Measurements from ENCODE around the gene PLAC9. TPM values are rescaled to one million over a fixed set of nuclear protein-coding genes. Genes with fewer than 3 reads are reported as not detected.
A peak's percentile ranks its signal among the peaks of the same experiment; 100 is the strongest.

PLAC9 gene
- total and polyA plus RNA-seq, 2 donors (not counting 1 experiment from before 2014, with no cell fraction given): 16.7 to 40.4 TPM

DNA sequence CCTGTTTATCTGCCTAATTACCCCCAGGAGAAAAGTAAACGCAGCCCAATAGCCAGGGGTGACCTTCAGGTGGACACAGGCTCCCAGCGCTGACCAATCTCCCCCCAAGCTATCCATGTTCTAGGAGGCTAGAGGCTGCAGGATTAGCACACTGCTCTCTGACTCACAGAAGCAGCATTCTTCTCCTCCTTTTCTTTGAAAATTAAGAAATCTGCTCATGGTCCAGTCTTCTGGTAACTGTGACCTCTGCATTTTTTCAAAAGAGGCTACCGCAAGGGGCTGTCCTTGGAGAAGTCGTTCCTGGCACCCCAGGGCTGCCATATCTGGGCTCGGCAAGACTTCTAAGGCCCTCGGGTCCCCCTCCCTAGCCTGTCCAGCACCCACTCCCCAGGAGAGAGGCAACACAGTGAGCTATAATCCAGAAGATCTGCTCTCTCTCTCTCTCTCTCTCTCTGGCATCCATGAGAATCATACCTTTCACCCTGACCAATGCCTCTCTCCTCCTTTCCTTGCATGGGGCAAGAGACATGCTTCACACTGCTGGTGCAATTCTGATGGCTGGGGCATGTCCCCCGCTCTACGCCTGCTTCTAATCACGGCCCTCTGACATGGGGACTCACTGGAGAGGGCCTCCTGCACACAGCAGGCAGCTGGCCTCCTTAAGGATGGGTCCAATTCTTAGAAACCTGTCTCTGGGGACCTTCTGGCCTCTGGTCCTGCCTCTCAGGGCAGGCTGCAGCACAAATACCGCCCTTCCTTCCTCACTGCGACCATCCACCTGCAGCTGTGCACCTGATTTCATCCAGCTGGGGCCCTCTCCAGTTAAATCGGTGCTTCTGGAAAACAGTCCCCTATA, 45.5 kb downstream of the PLAC9 start:
- no peak for TF ChIP-seq CTCF (conservative IDR thresholded peaks at IDR 0.05 in 1 of 2, IDR thresholded peaks at IDR 0.05 in 1 of 2; ENCODE audit: low read depth in 1 of 2, low read length in 2 of 2)
- no peak for TF ChIP-seq EZH2 (IDR thresholded peaks at IDR 0.05; ENCODE audit: low read length, missing control alignments)
- Histone ChIP-seq H3K79me2 (ENCODE audit: control insufficient read depth, insufficient read depth, low read length) (peaks cover 93% of the 10 kb centered on the region), H2AFZ (ENCODE audit: low read length) (no peak overlapping the region), H3K4me3 (replicated peaks in 1 of 4; ENCODE audit: control extremely low read depth in 1 of 4, insufficient read depth in 1 of 4, low read depth in 3 of 4, low read length in 4 of 4) (no peak overlapping the region), H3K9me3 (ENCODE audit: control insufficient read depth, insufficient read depth, low read depth, low read length) (no peaks in the 10 kb centered on the region), H3K27me3 (ENCODE audit: control insufficient read depth, insufficient read depth, low read length) (no peaks in the 10 kb centered on the region), H3K27ac (ENCODE audit: insufficient read depth, low read length) (peak overlapping the region; percentile 1), H3K36me3 (ENCODE audit: control insufficient read depth, insufficient read depth, low read length) (peaks cover 15% of the 10 kb centered on the region), H3K9ac (ENCODE audit: insufficient read depth, low read length) (no peak overlapping the region), H4K20me1 (ENCODE audit: control insufficient read depth, extremely low read depth, insufficient read depth, low read length) (peaks cover 6% of the 10 kb centered on the region), H3K4me1 (ENCODE audit: control insufficient read depth, extremely low read depth, insufficient read depth, low read length) (peaks cover 21% of the 10 kb centered on the region), H3K4me2 (ENCODE audit: extremely low read depth, insufficient read depth, low read length) (peak overlapping the region; percentile 13)
- DNase-seq (ENCODE audit: low read depth in 2 of 2): peak; percentile 58 to 71

DNA sequence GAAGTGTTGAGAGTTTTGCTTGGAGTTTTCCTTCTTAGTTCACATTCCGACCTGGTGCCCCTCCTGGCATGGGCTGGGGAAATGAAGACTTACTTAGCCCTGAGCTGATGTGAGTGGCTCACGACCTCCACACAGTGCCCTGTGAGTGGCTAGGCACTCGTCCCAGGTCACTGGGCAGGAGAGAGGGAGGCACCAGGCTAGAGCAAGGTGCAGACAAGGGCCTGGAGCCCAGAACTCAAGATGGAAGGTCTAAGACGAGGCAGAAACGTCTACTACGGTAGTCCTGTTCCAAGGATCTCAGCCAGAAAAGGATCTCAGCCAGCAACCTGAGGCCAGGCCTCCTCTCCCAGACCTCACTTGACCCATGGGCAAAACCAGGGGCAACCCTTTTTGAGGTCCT, 50.5 kb downstream of the PLAC9 start:
- Histone ChIP-seq H3K36me3 (ENCODE audit: control insufficient read depth, insufficient read depth, low read length) (peaks cover 18% of the 10 kb centered on the region), H3K27me3 (ENCODE audit: control insufficient read depth, insufficient read depth, low read length) (no peaks in the 10 kb centered on the region), H3K27ac (ENCODE audit: insufficient read depth, low read length) (no peak overlapping the region), H4K20me1 (ENCODE audit: control insufficient read depth, extremely low read depth, insufficient read depth, low read length) (peaks cover 13% of the 10 kb centered on the region), H3K4me3 (replicated peaks in 1 of 4; ENCODE audit: control extremely low read depth in 1 of 4, insufficient read depth in 1 of 4, low read depth in 3 of 4, low read length in 4 of 4) (no peak overlapping the region), H3K9ac (ENCODE audit: insufficient read depth, low read length) (no peak overlapping the region), H3K79me2 (ENCODE audit: control insufficient read depth, insufficient read depth, low read length) (peaks cover 100% of the 10 kb centered on the region), H3K4me2 (ENCODE audit: extremely low read depth, insufficient read depth, low read length) (no peak overlapping the region), H3K4me1 (ENCODE audit: control insufficient read depth, extremely low read depth, insufficient read depth, low read length) (peaks cover 23% of the 10 kb centered on the region), H2AFZ (ENCODE audit: low read length) (no peak overlapping the region), H3K9me3 (ENCODE audit: control insufficient read depth, insufficient read depth, low read depth, low read length) (no peaks in the 10 kb centered on the region)
- TF ChIP-seq CTCF (conservative IDR thresholded peaks at IDR 0.05 in 1 of 2, IDR thresholded peaks at IDR 0.05 in 1 of 2; ENCODE audit: low read depth in 1 of 2, low read length in 2 of 2): no peak
- no peak for TF ChIP-seq EZH2 (IDR thresholded peaks at IDR 0.05; ENCODE audit: low read length, missing control alignments)
- DNase-seq (ENCODE audit: low read depth in 2 of 2): no peak

GRCh38 chr10:80183436-80183835, 50.9 kb downstream of the PLAC9 start:
- no peak overlapping the region for H2AFZ ChIP-seq (ENCODE audit: low read length)
- no peak overlapping the region for H3K27ac ChIP-seq (ENCODE audit: insufficient read depth, low read length)
- H3K79me2 ChIP-seq (ENCODE audit: control insufficient read depth, insufficient read depth, low read length): peaks cover 100% of the 10 kb centered on the region
- DNase-seq (ENCODE audit: low read depth in 2 of 2): no peak
- no peak overlapping the region for H3K4me2 ChIP-seq (ENCODE audit: extremely low read depth, insufficient read depth, low read length)
- H4K20me1 ChIP-seq (ENCODE audit: control insufficient read depth, extremely low read depth, insufficient read depth, low read length): peaks cover 13% of the 10 kb centered on the region
- no peak for TF ChIP-seq EZH2 (IDR thresholded peaks at IDR 0.05; ENCODE audit: low read length, missing control alignments)
- no peak for TF ChIP-seq CTCF (conservative IDR thresholded peaks at IDR 0.05 in 1 of 2, IDR thresholded peaks at IDR 0.05 in 1 of 2; ENCODE audit: low read depth in 1 of 2, low read length in 2 of 2)
- peaks cover 18% of the 10 kb centered on the region for H3K36me3 ChIP-seq (ENCODE audit: control insufficient read depth, insufficient read depth, low read length)
- no peak overlapping the region for H3K9ac ChIP-seq (ENCODE audit: insufficient read depth, low read length)
- H3K27me3 ChIP-seq (ENCODE audit: control insufficient read depth, insufficient read depth, low read length): no peaks in the 10 kb centered on the region
- no peak overlapping the region for H3K4me3 ChIP-seq (replicated peaks in 1 of 4; ENCODE audit: control extremely low read depth in 1 of 4, insufficient read depth in 1 of 4, low read depth in 3 of 4, low read length in 4 of 4)
- H3K9me3 ChIP-seq (ENCODE audit: control insufficient read depth, insufficient read depth, low read depth, low read length): no peaks in the 10 kb centered on the region
- peaks cover 19% of the 10 kb centered on the region for H3K4me1 ChIP-seq (ENCODE audit: control insufficient read depth, extremely low read depth, insufficient read depth, low read length)
